PFSK-1 (cell line): ENCODE measurements around the gene ZNF775.

Experiments
- FOXP2 ChIP-seq: optimal IDR thresholded peaks from 2 replicates; pipeline ENCODE3; 2011; ENCODE audit warnings: borderline replicate concordance, control low read depth, inconsistent platforms; ENCODE audit not compliant: insufficient read depth; ENCODE audit errors: extremely low read length, extremely low read depth
- POLR2AphosphoS5 ChIP-seq: IDR thresholded peaks from 2 replicates; pipeline ENCODE4 v1.6.1; 2012; ENCODE audit warnings: low read depth, mild to moderate bottlenecking, control low read depth, low read length, moderate library complexity
- SIN3A ChIP-seq: IDR thresholded peaks from 2 replicates; pipeline ENCODE4 v1.6.1; 2012; ENCODE audit warnings: mild to moderate bottlenecking, low read length, moderate library complexity, borderline replicate concordance; ENCODE audit not compliant: insufficient read depth
- TAF1 ChIP-seq: IDR thresholded peaks from 2 replicates; pipeline ENCODE4 v1.6.1; 2012; ENCODE audit warnings: low read length, control low read depth, borderline replicate concordance; ENCODE audit not compliant: insufficient read depth
- TF ChIP-seq, protein P1 (sequence below), 2 experiments: IDR thresholded peaks; 2 replicates each; pipeline versions ENCODE4 v1.6.1 to v1.8.0; 2011 to 2012; ENCODE audit warnings: low read depth in 2 of 2, low read length in 2 of 2, control low read depth in 1 of 2, inconsistent platforms in 1 of 2, mild to moderate bottlenecking in 1 of 2, moderate library complexity in 1 of 2; ENCODE audit not compliant: insufficient read depth in 1 of 2

ZNF775 gene

DNA sequence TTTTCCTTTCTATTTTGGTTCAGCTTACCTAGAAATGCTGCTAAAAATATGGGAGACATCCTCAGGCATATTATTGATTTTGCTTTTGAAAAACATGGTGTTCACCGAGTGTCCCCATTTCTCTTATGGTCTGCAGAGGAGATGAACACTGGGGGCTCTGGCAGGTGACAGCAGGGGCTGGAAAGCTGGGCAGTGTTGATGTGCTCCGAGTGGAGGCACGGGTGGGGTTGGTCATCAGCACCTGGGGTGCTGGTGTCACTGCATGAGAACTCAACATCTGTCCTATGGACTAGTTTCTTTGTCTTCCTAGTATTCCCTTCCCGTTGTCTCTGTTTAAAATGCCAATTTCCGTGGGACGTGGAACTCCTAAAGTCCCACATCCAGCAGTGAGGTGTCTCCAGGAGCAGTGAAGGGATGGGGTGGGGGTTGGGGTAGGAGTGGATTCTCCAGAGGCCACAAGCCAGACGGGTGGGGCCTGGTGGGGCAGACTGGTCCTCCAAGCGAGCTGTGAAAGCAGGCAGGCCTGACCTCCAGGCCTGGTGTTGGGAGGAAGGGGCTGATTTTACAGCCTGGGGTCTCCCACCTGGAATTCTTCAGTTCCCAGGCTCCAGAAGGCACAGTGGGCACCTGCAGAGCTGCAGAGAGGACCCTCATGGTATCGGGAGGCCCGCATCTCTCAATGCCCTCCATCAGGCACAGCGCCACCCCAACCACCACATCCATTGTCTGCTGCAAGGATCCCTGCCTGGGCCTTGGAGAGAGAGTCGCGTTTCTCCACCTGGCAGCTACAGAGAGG lies 24.4 kb downstream of the ZNF775 start:
- TF ChIP-seq POLR2AphosphoS5, result no peak
- TF ChIP-seq, protein P1, sequence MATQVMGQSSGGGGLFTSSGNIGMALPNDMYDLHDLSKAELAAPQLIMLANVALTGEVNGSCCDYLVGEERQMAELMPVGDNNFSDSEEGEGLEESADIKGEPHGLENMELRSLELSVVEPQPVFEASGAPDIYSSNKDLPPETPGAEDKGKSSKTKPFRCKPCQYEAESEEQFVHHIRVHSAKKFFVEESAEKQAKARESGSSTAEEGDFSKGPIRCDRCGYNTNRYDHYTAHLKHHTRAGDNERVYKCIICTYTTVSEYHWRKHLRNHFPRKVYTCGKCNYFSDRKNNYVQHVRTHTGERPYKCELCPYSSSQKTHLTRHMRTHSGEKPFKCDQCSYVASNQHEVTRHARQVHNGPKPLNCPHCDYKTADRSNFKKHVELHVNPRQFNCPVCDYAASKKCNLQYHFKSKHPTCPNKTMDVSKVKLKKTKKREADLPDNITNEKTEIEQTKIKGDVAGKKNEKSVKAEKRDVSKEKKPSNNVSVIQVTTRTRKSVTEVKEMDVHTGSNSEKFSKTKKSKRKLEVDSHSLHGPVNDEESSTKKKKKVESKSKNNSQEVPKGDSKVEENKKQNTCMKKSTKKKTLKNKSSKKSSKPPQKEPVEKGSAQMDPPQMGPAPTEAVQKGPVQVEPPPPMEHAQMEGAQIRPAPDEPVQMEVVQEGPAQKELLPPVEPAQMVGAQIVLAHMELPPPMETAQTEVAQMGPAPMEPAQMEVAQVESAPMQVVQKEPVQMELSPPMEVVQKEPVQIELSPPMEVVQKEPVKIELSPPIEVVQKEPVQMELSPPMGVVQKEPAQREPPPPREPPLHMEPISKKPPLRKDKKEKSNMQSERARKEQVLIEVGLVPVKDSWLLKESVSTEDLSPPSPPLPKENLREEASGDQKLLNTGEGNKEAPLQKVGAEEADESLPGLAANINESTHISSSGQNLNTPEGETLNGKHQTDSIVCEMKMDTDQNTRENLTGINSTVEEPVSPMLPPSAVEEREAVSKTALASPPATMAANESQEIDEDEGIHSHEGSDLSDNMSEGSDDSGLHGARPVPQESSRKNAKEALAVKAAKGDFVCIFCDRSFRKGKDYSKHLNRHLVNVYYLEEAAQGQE (IDR thresholded peaks at IDR 0.05; ENCODE audit: insufficient read depth in 1 of 2, low read depth in 2 of 2, low read length in 2 of 2), result no peak
- no peak for TF ChIP-seq FOXP2
- TF ChIP-seq SIN3A, result no peak
- no peak for TF ChIP-seq TAF1

DNA sequence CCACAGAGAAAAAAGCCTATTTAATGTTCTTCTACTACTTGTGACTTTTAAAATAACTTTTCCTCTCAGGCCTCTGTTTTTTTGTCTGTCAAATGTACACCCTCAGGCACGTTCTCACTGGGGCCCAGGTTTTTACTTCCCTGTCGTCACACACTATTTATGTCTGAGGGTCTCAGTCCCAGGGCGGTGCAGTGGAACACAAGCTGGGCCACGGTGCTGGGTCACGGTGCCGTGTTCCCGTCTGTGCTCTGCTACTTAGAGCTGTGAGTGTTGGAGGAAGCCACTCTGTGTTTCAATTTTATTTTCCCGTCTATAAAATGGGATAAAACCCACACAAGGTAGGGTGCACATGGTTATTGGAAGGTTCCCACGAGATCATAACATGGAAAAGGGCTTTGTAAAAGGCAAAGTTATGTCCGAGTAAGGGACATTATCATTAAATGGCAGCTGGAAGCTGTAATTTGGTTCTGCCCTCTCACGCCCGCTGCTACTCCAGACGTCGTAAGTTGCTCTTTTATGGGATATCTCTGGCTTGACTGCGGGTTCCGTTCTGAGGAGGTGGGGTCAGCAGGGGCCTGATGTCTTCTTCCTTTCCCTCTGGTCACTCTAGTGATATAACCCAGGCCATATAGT lies 25.2 kb downstream of the ZNF775 start:
- TF ChIP-seq, protein P1 (IDR thresholded peaks at IDR 0.05; ENCODE audit: insufficient read depth in 1 of 2, low read depth in 2 of 2, low read length in 2 of 2), result no peak
- TF ChIP-seq SIN3A (no peak), TAF1 (no peak), FOXP2 (no peak), POLR2AphosphoS5 (no peak)

DNA sequence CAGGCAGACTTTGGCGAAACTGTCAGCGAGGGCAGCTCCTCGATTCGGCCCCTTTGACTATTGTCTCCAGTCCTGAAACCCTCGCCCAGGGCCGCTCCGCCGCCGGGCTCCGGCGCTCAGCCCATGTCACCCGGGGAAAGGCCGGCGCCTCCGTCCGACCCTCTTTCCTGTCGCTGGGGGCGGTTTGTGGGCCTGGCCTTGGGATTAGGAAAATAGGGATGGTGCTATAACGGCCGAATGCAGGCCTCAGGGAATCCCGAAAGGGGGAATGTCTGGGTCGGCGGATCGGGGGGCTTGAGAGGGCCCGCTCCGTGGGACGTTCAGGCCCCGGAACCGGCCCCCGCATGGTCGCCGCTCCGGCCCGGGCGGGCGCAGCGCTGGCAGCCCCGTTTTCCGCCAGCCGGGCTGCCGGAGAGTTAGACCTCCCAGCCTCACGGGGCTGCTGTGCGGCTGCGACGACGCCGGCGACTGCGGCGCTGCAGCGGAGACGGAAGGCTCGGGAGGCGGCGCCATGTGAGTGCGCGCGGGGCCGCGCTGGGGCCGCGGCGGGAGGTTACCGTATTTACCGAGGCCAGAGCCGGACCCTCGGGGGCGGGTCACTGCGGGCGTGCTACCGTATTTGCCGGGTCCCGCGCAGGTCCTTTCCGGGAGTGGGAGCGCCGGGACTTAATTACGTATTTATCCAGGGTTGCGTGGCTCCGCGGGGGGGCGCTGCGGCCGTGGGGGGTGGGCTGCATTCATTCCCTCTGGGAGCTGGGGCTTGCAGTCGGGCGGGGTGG lies 25.9 kb downstream of the ZNF775 start:
- TF ChIP-seq FOXP2 (peak; percentile 86), TAF1 (peak; percentile 72; the same call in 1 of the 2 replicates), POLR2AphosphoS5 (peak; percentile 73; the same call in 1 of the 2 replicates), SIN3A (no peak)

DNA sequence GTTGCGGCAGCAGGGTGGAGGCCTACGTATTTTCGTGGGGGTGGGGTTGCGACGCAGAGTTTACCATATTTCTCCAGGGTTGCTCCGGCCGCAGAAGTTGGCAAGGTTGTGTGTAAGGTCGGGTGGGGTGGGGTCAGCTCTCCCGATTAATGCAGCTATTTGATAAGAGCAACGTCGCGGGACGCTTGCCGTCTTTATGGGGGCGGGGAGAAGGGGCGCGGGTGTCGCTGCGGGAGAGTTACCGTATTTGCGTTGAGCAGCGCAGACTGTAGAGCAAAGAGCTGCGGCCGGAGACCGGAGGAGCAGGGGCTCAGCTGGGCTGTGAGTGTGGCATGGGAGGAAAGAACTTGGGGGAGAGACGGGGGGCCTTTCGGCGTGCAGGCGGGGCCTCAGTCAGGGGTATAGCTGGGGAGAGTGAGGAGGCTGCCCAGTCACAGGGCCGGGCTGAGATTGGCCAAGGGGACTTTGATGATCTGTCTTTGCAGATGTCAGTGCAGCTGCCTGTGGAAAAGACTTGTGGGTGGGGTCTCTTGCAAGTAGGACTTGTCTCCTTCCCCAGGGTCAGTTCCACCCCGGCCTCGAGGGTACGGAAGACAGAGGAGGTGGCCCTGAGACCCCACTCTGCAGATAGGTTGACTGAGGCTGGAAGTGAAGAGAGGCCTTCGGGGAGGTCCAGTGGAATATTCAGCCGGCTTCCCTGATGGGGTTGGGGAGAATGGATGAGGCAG lies 26.6 kb downstream of the ZNF775 start:
- TF ChIP-seq POLR2AphosphoS5 (no peak), FOXP2 (no peak), TAF1 (no peak), SIN3A (no peak)
- TF ChIP-seq, protein P1 (IDR thresholded peaks at IDR 0.05; ENCODE audit: insufficient read depth in 1 of 2, low read depth in 2 of 2, low read length in 2 of 2), result no peak

DNA sequence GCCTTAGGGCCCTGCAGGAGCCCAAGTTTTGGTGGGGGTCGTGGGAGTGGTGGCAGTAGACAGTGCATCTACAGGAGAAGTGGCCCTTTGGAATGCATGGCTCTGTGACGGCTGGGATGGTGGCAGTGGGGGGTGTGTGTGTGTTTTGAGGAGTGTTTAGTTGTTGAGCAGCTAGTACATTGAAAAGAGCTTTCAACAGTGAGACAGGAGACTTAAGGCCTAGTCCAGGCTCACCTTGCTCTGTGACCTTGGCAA lies 27.1 kb downstream of the ZNF775 start:
- TF ChIP-seq FOXP2 (no peak), POLR2AphosphoS5 (no peak)
